HG03135 (cell line): Measurements from ENCODE around the gene SLC34A3.

Source experiments
- ATAC-seq: cut with Tn5 transposase; IDR thresholded peaks from one replicate; pipeline ENCODE4 v1.9.1; 2021; ENCODE audit warnings: mild to moderate bottlenecking, moderate library complexity; ENCODE audit not compliant: unreplicated experiment

Gene SLC34A3

DNA sequence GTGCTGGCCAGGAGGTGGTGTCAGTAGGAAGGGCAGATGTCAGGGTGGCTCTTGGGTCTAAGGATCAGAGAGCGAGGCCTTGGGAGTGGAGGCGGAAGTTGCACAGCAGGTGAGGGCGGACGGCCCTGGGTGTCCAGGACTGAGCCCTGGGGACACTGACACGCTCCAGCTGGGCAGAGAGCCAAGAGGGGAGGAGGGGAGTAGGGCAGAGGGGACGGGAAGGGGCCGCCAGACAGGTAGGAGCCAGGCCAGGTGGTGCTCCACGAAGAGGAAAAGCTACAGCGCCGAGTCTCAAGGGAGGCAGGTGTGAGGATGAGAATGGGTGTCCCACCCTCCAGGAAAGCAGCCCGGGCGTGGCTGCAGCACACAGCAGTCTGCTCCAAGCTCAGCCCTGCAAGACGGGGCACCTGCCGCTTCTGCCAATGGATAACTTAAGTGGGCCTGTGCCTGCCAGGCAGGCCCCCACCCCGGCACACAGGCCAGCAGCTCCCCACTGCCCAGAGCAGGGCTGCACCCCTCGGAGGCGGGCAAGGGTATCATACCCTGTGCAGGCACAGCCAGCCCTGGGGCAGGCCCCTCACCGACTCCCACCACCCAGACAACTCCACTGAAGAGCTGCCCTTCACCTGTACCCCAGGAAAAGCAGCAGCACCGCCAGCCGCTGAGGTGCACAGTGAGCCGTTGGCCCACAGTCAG, 35.0 kb upstream of the SLC34A3 start:
- ATAC-seq: no peak

DNA sequence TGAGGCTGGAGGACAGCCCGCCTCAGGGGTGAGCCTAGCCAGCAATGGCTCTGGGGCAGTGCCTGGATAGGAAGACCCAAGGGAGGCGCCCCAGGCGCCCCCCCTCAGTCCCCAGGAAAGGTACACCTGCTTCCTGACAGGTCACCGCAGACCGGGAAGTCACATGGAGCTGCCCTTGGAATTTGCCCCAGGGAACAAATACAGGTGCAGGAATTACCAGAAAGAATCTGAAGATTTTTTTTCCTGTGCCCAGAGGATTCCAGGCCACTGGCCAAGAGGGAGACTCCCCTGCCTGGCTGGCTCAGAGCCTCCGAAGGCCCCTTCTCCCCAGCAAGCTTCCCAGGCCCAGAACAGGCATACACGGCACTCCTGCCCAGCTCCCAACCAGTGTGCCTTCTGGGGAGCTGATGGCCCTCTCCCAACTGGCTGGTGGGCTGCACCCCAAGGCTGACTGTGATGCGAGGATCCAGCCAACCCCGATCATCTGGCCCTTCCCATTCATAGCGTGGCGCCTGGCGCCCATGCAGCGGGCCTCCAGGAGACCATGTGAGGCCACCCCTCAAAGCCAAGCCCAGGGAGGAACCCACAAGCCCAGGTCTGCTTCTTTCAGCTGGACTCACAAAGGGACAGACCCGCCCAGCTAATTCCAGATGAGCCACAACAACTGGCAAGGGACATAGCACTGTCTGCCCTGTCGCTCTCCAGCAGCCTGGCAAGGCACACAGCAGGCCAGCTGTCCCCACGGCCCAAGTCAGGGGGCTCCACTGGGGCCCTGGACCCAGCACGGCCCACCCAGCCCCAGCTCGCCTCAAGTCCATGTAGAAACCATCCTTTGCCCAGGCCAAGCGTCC, 32.4 kb upstream of the SLC34A3 start:
- ATAC-seq: no peak

DNA sequence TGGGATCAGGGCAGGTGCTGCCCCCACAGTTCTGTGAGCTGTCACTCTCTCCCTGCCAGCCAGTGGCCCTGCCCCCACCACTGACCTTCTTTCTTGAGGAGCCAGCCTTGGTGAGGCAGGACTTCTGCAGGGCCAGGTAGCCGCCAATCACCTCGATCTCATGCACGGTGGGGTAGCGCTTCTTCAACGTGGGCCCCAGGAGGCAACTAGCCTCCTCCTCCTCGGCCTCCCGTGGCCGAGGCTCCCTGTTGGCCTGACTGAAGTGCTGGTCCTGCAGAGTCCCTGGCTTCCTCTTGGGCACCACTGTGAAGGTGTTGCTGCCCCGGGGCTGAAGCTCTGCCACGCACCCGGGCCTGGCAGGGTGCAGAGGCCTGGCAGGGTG, 31.8 kb upstream of the SLC34A3 start:
- ATAC-seq: no peak

DNA sequence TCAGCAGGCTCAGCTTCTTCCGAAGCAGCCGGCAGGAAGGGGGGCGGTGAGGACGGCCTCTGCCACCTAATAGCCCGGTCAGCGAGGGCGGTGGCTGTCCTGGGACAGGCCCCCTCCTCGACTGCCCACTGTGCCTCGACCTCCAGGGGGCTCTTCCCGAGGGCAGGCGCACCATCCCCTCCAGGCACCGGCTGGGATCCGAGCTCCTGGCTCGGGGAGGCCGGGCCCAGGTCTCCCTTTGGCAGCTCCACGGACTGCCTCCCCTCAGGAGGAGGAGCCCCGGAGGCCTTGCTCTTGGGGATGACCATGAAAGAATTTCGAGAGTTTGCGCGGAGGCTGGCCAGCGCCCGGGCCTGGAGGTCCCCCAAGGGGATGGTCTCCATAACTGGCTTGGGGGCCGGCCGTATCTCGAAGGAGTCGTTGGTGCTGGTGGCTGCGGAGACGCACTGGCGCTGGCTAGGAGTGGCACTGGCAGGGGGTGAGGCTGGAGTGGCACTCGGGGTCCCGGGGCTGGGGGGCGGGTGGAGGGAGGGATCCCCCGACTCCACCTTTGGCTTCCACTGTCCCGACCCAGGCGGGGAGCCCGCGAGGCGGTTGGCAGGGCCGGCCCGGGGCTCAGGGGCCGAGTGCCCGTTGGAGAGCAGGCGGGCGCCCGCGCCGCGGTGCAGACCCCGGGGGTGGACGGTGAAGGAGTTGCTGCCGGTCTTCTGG, 31.1 kb upstream of the SLC34A3 start:
- no peak for ATAC-seq

DNA sequence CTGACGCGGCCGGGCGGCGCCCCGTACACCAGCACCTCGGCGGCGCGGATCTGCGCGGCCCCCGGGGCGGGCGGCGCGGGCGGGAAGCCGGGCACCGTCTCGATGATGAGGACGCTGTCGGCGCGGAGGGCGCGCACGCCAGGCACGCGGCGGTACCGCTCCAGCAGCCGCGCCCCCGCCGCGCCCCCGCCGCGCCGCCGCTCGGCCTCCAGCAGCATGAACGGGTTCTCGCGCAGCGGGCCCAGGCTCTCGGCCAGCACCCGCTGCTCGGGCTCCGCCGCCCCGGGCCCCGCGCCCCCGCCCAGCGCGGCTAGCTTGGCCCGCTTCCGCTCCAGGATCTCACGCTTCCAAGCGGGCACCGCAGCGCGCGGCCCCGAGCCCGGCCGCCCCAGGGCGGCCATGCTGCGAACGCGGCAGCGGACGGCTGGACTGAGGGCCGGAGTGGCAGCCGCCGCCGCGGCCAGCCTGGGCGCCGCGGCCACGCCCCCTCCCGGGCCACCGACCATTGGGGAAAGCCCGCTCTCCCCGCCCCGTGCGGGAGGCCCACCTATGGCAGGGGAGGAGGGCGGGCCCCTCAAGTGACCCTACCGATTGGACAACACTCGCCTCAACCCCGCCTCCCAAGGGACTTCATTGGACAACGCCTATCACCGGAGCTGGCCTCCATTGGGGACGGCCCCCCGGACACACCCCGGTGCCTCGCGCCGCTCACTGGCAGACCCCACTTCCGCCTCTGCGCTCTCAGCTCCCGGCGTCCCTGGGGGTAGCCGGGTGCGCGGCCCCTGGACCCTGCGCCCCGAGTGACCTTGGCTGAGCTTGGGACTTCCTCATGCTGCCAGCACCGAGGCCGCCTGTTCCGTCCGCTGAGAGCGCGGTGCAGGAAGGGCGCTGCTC, 30.1 kb upstream of the SLC34A3 start, which contains the start of gene TPRN:
Gene TPRN (minus strand): TSS at position 431 of the 894 bp plus-strand sequence. CDS start 30 bp downstream, at position 401.
- peak; percentile 84 for ATAC-seq

DNA sequence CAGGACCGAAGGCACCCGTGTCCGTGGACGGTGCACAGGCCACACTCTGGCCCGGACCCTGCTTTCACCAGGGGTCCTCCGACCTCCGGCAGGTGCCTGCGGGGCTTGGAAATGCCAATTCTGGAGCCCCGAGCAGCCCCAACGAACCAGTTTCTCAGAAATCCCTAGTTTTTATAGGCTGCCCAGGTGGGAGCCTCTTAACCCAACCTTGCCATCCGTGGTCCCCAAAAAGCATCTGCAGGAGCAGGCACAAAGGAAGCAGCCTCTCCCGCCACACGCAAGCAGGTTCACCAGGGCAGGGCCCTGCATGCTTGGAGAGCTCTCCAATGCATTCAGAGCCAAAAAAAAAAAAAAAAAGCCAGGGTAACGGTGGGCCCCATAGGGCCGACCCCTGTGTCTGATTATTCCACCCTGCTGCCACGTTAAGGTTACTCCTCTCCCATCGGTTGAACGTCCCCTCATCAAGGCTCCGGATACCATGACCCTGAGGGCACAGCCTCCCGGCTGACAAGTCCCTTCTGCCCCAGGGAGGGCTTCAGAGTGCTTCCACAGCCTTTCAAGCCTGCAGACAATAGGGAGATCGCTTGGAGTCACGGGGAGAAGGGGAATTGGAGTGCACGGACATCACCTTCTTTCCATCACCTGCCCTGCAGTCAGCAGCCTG, 29.4 kb upstream of the SLC34A3 start:
- ATAC-seq: no peak

DNA sequence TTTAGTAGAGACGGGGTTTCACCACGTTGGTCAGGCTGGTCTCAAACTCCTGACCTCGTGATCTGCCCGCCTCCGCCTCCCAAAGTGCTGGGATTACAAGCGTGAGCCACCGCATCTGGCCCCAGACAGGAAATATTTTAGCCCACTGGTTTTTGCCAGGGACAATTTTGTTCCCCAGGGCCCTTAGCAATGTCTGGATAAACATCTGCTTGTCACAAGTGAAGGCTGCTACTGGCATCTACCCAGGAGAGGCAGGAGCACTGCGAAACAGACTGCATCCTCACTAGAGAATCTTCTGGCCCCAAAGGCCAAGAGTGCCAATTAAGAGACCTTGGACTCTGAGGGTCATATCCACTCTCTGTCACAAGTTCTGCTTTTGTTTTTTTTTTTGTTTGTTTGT, 27.7 kb upstream of the SLC34A3 start:
- ATAC-seq: no peak

DNA sequence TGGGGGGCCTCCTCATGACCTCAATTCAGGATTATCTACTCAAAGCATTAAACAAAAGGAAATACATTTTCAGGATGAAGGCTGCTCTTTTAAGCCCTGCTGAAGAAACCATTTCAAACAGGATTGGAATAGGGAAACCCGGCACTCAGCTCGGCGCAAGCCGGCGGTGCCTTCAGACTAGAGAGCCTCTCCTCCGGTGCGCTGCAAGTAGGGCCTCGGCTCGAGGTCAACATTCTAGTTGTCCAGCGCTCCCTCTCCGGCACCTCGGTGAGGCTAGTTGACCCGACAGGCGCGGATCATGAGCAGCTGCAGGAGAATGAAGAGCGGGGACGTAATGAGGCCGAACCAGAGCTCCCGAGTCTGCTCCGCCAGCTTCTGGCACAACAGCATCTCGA, 26.0 kb upstream of the SLC34A3 start:
- ATAC-seq: no peak

DNA sequence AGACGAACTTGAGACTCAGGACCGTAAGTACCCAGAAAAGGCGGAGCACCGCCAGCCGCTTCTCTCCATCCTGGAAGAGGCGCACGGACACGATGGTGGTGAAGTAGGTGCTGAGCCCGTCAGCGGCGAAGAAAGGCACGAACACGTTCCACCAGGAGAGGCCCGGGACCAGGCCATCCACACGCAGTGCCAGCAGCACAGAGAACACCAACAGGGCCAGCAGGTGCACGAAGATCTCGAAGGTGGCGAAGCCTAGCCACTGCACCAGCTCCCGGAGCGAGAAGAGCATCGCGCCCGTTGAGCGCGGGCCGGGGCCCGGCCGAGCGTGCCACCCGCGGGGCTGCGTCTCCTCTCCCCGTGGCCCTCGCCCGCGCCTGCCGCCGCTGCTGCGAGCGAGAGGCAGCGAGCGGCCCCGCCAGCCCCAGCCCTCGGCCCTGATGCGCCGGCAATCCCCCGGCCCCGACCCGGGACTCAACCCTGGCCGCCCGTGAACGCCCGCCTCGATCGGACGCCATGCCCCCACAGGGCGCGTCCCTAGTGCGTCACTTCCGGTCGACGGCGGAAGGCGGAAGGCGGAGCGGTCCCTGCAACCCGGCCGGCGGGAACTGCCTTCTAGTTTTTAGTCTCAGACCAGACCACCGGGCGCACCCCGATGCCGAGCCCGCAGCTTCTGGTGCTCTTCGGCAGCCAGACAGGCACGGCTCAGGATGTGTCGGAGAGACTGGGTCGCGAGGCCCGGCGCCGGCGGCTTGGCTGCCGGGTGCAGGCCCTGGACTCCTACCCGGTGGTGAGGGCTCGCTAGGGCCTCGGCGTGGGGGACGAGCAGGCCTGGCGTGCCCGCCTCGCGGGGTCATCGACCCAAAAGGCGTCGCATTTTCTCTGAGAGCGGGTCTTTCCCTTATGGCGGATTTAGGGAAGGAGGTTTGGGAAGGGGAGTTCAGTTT, 25.3 kb upstream of the SLC34A3 start, which contains the start of the genes NDOR1 and TMEM203:
Gene NDOR1 (plus strand): TSS at position 575 of the 944 bp plus-strand sequence. CDS start 78 bp downstream, at position 653.
Gene TMEM203 (minus strand): TSS at position 523 of the 944 bp plus-strand sequence. CDS start 234 bp downstream, at position 289.
- ATAC-seq: peak; percentile 40

DNA sequence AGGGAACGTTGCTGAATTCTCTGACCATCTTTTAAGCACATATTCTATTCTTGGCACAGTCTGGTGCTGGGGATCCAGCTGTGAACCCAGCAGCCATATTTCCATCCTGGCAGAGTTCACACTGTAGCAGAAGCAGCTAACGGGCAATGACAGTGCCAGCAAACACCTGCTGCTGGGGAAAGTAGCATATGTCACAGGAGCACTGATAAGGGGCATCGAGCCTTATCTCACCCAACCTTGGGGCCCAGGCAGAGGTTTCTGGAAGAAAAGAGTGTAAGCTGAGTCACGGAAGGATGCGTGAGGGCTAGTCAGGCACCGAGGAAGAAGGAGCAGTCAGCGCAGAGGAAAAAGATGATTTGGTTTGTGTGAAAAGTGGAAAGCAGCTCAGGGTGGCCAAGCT, 24.1 kb upstream of the SLC34A3 start:
- no peak for ATAC-seq

DNA sequence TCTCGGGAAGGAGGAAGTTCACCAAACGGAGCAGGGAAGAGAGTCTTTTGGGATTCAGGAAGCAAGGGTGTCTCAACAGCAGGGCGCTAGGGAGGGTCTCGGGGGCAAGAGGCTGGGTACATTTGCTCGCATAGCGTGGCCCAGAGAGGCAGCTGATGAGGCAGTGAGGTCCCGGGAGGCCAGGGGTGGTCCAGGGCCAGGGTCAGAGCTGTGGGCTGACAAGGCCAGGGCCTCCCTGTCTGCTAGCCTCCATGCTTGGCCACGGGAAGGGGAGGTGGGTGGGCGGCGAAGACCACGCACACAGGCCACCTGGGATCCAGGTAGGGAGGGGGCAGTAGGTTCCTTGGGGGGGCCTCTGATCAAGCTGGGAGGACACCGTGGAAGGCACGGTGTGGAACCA, 19.2 kb upstream of the SLC34A3 start:
- ATAC-seq: no peak

DNA sequence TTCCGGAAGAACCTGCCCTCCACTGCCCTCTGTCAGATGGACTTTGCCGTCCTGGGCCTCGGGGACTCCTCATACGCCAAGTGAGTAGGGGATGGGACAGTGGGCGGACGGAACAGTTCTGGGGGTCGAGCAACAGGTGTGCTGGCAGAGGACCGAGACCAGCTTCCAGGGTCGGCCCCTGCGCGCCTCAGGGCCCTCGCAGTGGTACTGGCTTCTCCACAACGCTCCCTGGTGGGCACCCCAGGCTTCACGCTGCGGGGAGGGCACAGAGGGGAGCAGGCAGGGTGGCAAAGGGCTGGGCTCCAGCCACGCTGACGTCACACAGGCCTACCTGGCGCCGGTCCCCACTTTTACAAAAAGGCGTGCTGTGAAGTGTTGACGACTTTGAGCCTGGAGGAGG, 18.2 kb upstream of the SLC34A3 start:
- no peak for ATAC-seq

DNA sequence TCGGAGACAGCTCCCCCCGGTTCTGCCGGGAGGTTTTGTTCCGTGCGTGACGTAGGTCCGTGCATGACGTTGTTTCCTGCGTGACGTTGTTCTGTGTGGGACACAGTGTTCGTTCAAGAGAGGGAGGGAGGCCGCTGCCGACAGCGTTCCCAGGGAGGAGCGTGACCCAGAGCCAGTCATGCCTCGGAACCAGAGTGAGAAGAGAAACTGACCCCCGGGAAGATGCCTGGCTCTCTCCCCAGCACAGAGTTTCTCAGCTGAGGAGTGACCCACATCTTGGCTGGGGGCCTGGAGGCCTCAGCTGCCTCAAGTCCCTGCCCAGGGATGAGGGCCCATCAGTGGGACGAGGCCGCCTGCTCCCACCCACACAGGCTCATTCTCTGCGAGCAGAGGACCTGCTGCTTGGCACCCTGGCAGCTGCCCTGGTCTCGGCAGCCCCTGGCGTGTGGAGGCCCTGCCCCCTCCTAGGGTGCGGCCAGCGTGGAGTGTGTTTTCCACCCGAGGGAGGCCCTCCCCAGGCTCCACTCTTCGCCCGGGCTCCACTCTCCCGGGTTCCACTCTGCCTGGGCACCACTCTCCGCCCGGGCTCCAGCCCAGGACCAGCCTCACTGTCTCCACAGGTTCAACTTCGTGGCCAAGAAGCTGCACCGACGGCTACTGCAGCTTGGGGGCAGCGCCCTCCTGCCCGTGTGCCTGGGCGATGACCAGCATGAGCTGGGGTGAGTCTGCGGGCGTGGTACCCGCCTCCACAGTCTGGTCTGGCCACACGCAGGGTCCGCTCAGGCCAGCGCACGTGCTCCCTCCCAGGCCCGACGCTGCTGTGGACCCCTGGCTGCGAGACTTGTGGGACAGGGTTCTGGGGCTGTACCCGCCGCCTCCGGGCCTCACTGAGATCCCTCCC, 17.3 kb upstream of the SLC34A3 start:
- no peak for ATAC-seq

DNA sequence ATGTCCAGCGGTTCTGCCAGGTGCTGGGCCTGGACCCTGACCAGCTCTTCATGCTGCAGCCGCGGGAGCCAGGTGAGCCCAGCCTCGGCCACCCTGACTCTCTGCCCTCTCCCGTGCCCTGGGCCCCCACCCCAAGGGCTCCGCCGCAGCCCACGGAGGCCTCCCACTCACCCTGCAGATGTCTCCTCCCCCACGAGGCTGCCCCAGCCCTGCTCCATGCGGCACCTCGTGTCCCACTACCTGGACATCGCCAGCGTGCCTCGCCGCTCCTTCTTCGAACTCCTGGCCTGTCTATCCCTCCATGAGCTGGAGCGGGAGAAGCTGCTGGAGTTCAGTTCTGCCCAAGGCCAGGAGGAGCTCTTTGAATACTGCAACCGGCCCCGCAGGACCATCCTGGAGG, 16.1 kb upstream of the SLC34A3 start:
- ATAC-seq: no peak

DNA sequence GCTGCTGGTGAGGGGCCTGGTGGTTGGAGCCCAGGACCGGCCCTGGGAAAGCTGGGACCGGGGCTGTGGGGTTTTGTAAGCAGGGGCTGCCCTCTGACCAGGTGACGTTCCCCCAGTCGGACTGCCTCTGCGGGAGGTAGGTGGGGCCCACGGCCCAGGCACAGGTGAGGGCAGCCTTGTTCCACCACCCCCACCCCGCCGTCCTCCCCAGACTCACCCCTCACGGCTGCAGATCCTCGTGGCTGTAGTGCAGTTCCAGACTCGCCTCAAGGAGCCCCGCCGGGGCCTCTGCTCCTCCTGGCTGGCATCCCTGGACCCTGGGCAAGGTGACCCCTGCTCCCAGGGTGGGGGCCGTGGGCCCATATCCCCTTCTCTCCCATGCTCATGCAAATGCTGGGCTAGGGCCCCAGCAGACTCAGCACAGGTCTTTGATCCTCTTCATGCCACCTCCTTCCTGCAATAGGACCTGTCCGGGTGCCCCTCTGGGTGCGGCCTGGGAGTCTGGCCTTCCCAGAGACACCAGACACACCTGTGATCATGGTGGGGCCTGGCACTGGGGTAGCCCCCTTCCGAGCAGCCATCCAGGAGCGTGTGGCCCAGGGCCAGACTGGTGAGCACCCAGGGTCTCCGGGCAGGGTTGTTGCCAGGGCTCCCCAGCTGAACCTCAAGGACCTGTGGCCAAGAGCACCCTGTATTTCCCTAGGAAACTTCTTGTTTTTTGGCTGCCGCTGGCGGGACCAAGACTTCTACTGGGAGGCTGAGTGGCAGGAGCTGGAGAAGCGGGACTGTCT, 15.3 kb upstream of the SLC34A3 start:
- no peak for ATAC-seq

DNA sequence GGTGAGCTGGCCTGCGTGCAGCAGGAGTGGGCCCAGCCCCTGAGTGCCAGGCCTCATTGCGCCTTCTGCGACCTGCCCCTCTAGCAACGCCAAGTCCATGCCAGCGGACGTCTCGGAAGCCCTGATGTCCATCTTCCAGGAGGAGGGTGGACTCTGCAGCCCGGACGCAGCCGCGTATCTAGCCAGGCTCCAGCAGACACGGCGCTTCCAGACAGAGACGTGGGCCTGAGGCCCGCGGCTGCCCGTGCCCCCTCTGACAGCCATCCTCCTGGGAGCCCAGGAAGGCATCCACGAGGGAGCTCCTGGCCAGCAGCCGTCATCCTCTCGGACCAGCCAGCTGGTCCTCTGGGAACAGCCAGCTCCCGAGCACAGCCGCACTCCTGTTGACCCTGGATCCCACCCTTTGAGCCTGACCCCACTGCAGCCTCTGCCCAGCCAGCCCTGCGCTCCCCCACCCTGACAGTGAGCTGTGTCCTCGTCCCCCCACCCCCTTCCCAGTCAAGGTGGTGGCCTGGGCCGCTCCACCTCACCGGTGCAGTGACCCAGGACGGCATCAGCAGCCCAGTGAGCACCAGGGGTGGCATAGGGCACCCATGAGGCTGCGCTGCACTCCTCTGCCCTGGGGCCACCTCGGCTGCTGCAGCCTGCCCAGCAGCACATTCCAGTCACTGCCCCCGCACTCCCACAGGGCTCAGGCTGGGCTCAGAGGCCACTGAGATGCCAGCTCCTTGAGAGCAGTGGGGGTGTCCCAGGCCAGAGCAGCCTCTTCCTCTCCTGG, 14.3 kb upstream of the SLC34A3 start:
- ATAC-seq: no peak
